ENCODE results near the gene WWC2. TPM values are rescaled to one million over a fixed set of nuclear protein-coding genes. Genes with fewer than 3 reads are reported as not detected.

WWC2 gene
- total RNA-seq, 1 experiment from 2014 or later, result 80.3 TPM

DNA sequence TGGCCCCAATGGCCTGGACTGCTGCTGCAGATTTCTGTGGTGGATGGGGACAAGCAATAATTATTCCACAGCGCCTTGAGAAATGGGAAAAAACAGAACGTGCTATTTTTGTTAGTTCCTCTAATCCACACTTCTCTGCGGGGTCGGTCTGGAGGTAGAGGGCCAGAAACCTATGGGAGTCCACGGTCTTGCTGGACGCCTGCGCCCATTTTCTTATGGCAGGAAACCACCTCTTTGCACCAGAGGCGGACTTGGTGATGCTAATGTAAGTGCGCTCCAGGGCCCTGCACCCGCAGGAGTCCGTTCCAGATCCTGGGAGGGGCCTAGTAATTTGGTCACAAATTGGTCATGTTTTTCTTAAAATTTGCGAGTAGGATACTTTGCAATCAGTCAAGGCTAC, 249.1 kb downstream of the WWC2 start:
- H3K9me3 ChIP-seq (ENCODE audit: control insufficient read depth, insufficient read depth, low read depth, low read length), result no peaks in the 10 kb centered on the region
- TF ChIP-seq, protein P1, sequence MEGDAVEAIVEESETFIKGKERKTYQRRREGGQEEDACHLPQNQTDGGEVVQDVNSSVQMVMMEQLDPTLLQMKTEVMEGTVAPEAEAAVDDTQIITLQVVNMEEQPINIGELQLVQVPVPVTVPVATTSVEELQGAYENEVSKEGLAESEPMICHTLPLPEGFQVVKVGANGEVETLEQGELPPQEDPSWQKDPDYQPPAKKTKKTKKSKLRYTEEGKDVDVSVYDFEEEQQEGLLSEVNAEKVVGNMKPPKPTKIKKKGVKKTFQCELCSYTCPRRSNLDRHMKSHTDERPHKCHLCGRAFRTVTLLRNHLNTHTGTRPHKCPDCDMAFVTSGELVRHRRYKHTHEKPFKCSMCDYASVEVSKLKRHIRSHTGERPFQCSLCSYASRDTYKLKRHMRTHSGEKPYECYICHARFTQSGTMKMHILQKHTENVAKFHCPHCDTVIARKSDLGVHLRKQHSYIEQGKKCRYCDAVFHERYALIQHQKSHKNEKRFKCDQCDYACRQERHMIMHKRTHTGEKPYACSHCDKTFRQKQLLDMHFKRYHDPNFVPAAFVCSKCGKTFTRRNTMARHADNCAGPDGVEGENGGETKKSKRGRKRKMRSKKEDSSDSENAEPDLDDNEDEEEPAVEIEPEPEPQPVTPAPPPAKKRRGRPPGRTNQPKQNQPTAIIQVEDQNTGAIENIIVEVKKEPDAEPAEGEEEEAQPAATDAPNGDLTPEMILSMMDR (IDR thresholded peaks at IDR 0.05), result no peak
- TF ChIP-seq TCF7L2 (IDR thresholded peaks at IDR 0.05; ENCODE audit: low read depth, low read length) (no peak), POLR2AphosphoS5 (IDR thresholded peaks at IDR 0.05; ENCODE audit: low read depth, low read length) (no peak), SIN3A (IDR thresholded peaks at IDR 0.05; ENCODE audit: borderline replicate concordance, insufficient read depth, low read depth, low read length) (no peak)
- TF ChIP-seq, protein P2, sequence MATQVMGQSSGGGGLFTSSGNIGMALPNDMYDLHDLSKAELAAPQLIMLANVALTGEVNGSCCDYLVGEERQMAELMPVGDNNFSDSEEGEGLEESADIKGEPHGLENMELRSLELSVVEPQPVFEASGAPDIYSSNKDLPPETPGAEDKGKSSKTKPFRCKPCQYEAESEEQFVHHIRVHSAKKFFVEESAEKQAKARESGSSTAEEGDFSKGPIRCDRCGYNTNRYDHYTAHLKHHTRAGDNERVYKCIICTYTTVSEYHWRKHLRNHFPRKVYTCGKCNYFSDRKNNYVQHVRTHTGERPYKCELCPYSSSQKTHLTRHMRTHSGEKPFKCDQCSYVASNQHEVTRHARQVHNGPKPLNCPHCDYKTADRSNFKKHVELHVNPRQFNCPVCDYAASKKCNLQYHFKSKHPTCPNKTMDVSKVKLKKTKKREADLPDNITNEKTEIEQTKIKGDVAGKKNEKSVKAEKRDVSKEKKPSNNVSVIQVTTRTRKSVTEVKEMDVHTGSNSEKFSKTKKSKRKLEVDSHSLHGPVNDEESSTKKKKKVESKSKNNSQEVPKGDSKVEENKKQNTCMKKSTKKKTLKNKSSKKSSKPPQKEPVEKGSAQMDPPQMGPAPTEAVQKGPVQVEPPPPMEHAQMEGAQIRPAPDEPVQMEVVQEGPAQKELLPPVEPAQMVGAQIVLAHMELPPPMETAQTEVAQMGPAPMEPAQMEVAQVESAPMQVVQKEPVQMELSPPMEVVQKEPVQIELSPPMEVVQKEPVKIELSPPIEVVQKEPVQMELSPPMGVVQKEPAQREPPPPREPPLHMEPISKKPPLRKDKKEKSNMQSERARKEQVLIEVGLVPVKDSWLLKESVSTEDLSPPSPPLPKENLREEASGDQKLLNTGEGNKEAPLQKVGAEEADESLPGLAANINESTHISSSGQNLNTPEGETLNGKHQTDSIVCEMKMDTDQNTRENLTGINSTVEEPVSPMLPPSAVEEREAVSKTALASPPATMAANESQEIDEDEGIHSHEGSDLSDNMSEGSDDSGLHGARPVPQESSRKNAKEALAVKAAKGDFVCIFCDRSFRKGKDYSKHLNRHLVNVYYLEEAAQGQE (IDR thresholded peaks at IDR 0.05; ENCODE audit: insufficient read depth in 1 of 2, low read depth in 2 of 2, low read length in 1 of 2), result no peak
- intact Hi-C loops (cut with micrococcal nuclease; ENCODE audit: unreplicated experiment), result no loop called here
- CTCF ChIA-PET, result no interaction called here
- no peak overlapping the region for H3K27ac ChIP-seq (ENCODE audit: low read length)
- in situ Hi-C loops (cut with HindIII; ENCODE audit: low pct_unique_long_range_greater_than_20kb, low sequenced_read_pairs), result no loop called here
- ATAC-seq (no peak), DNase-seq (ENCODE audit: low read depth, low spot score) (no peak)
- no peaks in the 10 kb centered on the region for H3K4me1 ChIP-seq (ENCODE audit: control insufficient read depth, insufficient read depth, low read length)
- POLR2A ChIA-PET, result no interaction called here
- no peak overlapping the region for H3K4me3 ChIP-seq (ENCODE audit: low read depth in 2 of 2, low read length in 2 of 2)
- H3K36me3 ChIP-seq (ENCODE audit: control insufficient read depth, insufficient read depth, low read length), result no peaks in the 10 kb centered on the region
- BruUV-seq (replicated peaks), result no TSS peak
- H3K27me3 ChIP-seq (ENCODE audit: control insufficient read depth, insufficient read depth, low read length), result no peaks in the 10 kb centered on the region

GRCh38 chr4:183348706-183349659, 249.9 kb downstream of the WWC2 start:
- ChIA-PET POLR2A (no interaction called here), CTCF (no interaction called here)
- Histone ChIP-seq H3K4me1 (ENCODE audit: control insufficient read depth, insufficient read depth, low read length) (no peaks in the 10 kb centered on the region), H3K36me3 (ENCODE audit: control insufficient read depth, insufficient read depth, low read length) (no peaks in the 10 kb centered on the region), H3K4me3 (ENCODE audit: low read depth in 2 of 2, low read length in 2 of 2) (no peak overlapping the region), H3K9me3 (ENCODE audit: control insufficient read depth, insufficient read depth, low read depth, low read length) (no peaks in the 10 kb centered on the region), H3K27me3 (ENCODE audit: control insufficient read depth, insufficient read depth, low read length) (no peaks in the 10 kb centered on the region), H3K27ac (ENCODE audit: low read length) (no peak overlapping the region)
- DNase-seq (ENCODE audit: low read depth, low spot score), result no peak
- TF ChIP-seq TCF7L2 (IDR thresholded peaks at IDR 0.05; ENCODE audit: low read depth, low read length) (no peak), POLR2AphosphoS5 (IDR thresholded peaks at IDR 0.05; ENCODE audit: low read depth, low read length) (no peak), SIN3A (IDR thresholded peaks at IDR 0.05; ENCODE audit: borderline replicate concordance, insufficient read depth, low read depth, low read length) (no peak)
- TF ChIP-seq, protein P1 (IDR thresholded peaks at IDR 0.05), result no peak
- in situ Hi-C loops (cut with HindIII; ENCODE audit: low pct_unique_long_range_greater_than_20kb, low sequenced_read_pairs) (no loop called here), intact Hi-C loops (cut with micrococcal nuclease; ENCODE audit: unreplicated experiment) (no loop called here)
- ATAC-seq, result no peak
- no TSS peak for BruUV-seq (replicated peaks)
